Type B pancreatic cell (in vitro differentiated cells): ENCODE results near the gene WDR74. TPM values are rescaled to one million over a fixed set of nuclear protein-coding genes. Genes with fewer than 3 reads are reported as not detected.

Experiments
- DNase-seq: peaks from one replicate; pipeline ENCODE4 v3.0.0; 2021; ENCODE audit warnings: mixed read lengths; ENCODE audit not compliant: unreplicated experiment; ENCODE audit errors: extremely low spot score
- H3K27ac Mint-ChIP-seq: 2 replicates; pipeline ENCODE4 v1.8.0; 2021; ENCODE audit warnings: mild to moderate bottlenecking, mixed read lengths
- H3K27me3 Mint-ChIP-seq: 2 replicates; pipeline ENCODE4 v1.8.0; 2021; ENCODE audit warnings: mixed read lengths
- H3K36me3 Mint-ChIP-seq: 2 replicates; pipeline ENCODE4 v1.8.0; 2021; ENCODE audit warnings: mixed read lengths
- H3K4me1 Mint-ChIP-seq: one replicate; pipeline ENCODE4 v1.8.0; 2021; ENCODE audit warnings: mixed read lengths; ENCODE audit not compliant: unreplicated experiment
- H3K4me3 Mint-ChIP-seq: 2 replicates; pipeline ENCODE4 v1.8.0; 2021; ENCODE audit warnings: mild to moderate bottlenecking, mixed read lengths
- H3K9me3 Mint-ChIP-seq: 2 replicates; pipeline ENCODE4 v1.8.0; 2021; ENCODE audit warnings: mixed read lengths
- CTCF ChIP-seq: fragments of 200-600 bp; sonication (generic); conservative IDR thresholded peaks from 2 replicates; pipeline ENCODE4 v1.5.0; 2021; ENCODE audit warnings: antibody characterized with exemption, mild to moderate bottlenecking
- total RNA-seq: library from RNA; stranded (reverse); gene quantifications from 2 replicates; pipeline ENCODE4 v1.2.1, GENCODE V29; 2021; ENCODE audit warnings: low replicate concordance

The WDR74 gene
- total RNA-seq, 1 donor from 2014 or later = 58.3 TPM

- Mint-ChIP-seq H3K4me3 (no peak overlapping the region), H3K4me1 (peaks cover 10% of the 10 kb centered on the region), H3K36me3 (peaks cover 42% of the 10 kb centered on the region), H3K27me3 (no peaks in the 10 kb centered on the region), H3K27ac (no peak overlapping the region), H3K9me3 (no peaks in the 10 kb centered on the region)
- TF ChIP-seq CTCF = no peak
- DNase-seq = no peak
Measured at GRCh38 chr11:62796281-62796680, 43.1 kb downstream of the WDR74 start.

- Mint-ChIP-seq H3K4me3 (peak overlapping the region; percentile 9), H3K27ac (peak overlapping the region; percentile 32), H3K4me1 (peaks cover 21% of the 10 kb centered on the region), H3K36me3 (peaks cover 33% of the 10 kb centered on the region), H3K27me3 (no peaks in the 10 kb centered on the region), H3K9me3 (no peaks in the 10 kb centered on the region)
- TF ChIP-seq CTCF = no peak
- DNase-seq = no peak
Measured at GRCh38 chr11:62794201-62794775, 45.1 kb downstream of the WDR74 start.

GRCh38 chr11:62792202-62792575, 47.2 kb downstream of the WDR74 start:
- H3K4me1 Mint-ChIP-seq = peaks cover 27% of the 10 kb centered on the region
- H3K27me3 Mint-ChIP-seq = no peaks in the 10 kb centered on the region
- TF ChIP-seq CTCF = no peak
- peak overlapping the region; percentile 97 for H3K27ac Mint-ChIP-seq
- no peak for DNase-seq
- H3K9me3 Mint-ChIP-seq = no peaks in the 10 kb centered on the region
- H3K36me3 Mint-ChIP-seq = peaks cover 31% of the 10 kb centered on the region
- peak overlapping the region; percentile 95 for H3K4me3 Mint-ChIP-seq

- Mint-ChIP-seq H3K9me3 (no peaks in the 10 kb centered on the region), H3K4me1 (peaks cover 27% of the 10 kb centered on the region), H3K27ac (peak within 1 kb of the TSS; percentile 97), H3K4me3 (peak within 1 kb of the TSS; percentile 95), H3K36me3 (peaks cover 31% of the 10 kb centered on the region), H3K27me3 (no peaks in the 10 kb centered on the region)
- peak; percentile 88 for DNase-seq
- TF ChIP-seq CTCF = no peak
Measured at GRCh38 chr11:62791501-62792201, 47.7 kb downstream of the WDR74 start, which contains the start of gene TMEM223. TSS of gene TMEM223 (minus strand) at chr11:62792006. CDS start at chr11:62791994, 12 bp downstream.

- H3K27me3 Mint-ChIP-seq = no peaks in the 10 kb centered on the region
- peak overlapping the region; percentile 95 for H3K4me3 Mint-ChIP-seq
- H3K9me3 Mint-ChIP-seq = no peaks in the 10 kb centered on the region
- no peak for TF ChIP-seq CTCF
- peaks cover 27% of the 10 kb centered on the region for H3K4me1 Mint-ChIP-seq
- peaks cover 16% of the 10 kb centered on the region for H3K36me3 Mint-ChIP-seq
- no peak for DNase-seq
- H3K27ac Mint-ChIP-seq = peak overlapping the region; percentile 97
Measured at GRCh38 chr11:62789576-62789975, 49.8 kb downstream of the WDR74 start.
